D341Med (cell line): ENCODE measurements around the gene SRBD1.

ENCODE experiments used
- DNase-seq: peaks from one replicate; pipeline ENCODE4 v3.0.0; 2012; ENCODE audit warnings: low spot score

The SRBD1 gene

GRCh38 chr2:45596761-45597160, 14.3 kb downstream of the SRBD1 start:
- DNase-seq = no peak

DNA sequence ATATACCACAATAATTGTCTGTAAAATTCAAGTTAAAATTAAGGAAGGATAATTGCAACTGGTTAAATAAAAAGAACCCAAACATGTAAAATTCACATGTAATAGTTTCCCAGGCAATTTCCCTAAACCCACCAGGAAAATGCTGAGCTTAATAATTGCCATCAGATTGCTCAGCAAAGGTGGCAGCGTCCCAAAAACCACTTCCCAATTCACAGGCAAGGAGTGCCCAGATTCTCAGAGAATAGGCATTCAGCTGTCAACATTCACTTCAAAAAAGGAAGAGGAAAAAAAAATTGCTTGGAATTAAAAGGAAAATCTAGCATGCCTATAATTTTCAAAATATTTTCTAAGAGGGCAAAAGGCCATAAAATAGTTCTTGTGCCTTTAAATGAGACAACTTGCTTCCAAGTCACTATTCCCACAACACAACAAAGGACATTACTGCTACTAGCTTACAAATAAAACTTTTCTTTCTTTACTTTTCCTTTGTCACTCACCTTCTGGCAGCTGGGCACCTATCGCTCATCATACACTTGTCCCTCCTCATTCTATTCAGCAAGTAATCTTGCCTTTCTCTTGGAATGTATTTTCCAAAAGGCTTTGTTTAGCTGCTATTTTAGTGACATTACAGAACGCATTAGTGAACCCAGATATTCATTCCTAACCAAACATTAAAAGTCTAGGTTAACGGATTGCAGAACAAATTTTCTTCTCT, 15.2 kb downstream of the SRBD1 start:
- DNase-seq = no peak

GRCh38 chr2:45591073-45591472, 20.0 kb downstream of the SRBD1 start:
- no peak for DNase-seq

GRCh38 chr2:45588158-45588829, 22.8 kb downstream of the SRBD1 start:
- DNase-seq = no peak

GRCh38 chr2:45586600-45586999, 24.5 kb downstream of the SRBD1 start:
- no peak for DNase-seq

DNA sequence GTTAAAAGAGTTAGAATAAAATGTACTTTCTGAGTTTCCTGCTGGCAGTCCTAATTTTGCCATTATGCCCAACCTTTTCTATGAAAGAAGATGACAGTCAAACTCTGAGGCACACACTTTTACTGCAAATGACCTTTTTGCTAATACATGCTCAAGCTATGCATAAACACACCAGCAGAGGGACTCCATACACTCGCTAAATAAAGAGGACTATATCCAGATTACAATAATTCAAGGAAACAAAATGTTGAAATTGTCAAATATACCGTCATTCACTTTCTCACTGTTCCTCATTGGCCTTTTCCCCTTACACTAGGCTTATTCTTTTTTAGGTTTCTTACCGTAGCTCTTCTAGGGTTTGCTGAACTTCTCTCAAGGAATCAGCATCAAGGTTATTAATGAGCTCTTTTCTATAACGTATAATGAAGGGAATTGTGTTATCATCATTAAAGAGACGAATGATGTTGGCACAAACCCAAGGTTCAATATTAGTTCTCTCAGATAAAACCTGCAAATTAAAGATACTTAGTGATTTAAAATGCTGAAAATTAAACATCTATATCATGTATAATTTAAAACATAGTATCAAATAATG, 25.7 kb downstream of the SRBD1 start:
- DNase-seq = peak; percentile 29

- DNase-seq = no peak
These were observed 27.1 kb downstream of the SRBD1 start for GRCh38 chr2:45583977-45584376.

DNA sequence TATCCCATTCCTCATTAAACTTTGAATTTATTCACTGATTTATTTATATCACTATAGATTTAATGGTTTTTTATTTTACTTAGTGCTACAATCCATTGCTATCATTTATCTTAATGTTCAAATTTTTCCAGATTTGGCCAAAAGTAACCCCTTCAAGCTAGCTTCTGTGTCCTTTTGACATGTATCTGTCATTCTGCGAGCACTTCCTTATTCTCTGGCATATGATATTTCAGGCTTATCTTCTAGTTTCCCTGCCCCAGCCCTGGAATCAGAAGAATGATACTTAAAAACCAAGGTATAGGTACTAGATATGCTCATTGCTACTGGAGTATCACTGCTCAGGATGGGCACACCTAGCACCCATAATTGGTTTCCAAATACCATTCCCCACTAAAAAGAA, 28.5 kb downstream of the SRBD1 start:
- no peak for DNase-seq

- peak; percentile 30 for DNase-seq
These were observed 32.8 kb downstream of the SRBD1 start for GRCh38 chr2:45578056-45578843.

DNA sequence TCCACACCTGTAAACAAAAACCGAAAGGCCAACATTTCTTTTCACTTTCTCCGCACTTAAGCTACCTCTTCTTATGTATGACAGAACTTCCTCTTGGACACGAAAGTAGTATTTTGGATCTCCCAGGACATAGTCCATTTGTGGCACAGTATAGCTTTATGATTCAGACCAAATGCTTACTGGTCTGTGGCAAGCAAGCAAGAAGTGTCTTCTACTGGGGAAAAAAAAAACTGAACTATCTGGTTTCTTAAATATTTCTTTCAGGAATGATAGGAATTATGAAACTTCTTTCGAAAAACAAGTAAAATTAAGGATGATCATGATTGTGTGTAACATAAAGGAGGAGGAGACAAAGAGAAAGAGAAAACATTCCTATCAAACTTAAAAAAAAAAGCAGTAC, 33.6 kb downstream of the SRBD1 start:
- no peak for DNase-seq

DNA sequence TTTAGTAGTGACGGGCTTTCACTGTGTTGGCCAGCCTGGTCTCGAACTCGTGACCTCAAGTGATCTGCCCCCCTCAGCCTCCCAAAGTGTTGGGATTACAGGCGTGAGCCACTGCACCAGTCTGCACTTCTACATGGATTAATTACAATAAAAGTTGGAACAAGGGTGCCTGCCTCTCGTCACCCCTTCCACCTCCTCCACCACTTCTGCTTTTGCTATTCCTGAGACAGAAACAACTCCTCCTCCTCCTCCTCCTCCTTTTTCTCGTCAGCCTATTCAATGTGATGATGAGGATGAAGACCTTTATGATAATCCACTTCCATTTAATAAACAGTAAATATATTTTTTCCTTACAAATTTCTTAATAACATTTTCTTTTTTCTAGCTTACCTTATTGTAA, 35.2 kb downstream of the SRBD1 start:
- DNase-seq = no peak

- no peak for DNase-seq
These were observed 38.1 kb downstream of the SRBD1 start for GRCh38 chr2:45572979-45573378.

DNA sequence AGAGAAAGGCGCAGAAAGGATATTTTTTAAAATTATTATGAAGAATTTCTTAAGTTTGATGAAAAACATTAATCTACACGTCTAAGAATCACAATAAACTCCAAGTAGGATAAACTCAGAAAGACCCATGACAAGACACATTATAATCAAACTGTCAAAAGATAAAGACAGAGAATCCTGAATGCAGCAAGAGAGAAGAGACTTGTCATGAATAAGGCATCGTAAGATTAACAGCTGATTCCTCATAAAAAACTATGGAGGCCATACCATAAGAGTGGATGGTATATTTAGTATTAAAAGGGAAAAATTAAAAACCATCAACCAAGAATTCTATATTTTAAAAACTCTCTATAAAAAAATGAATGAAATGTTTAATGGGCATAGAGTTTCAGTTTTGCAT, 39.1 kb downstream of the SRBD1 start:
- DNase-seq = no peak

DNA sequence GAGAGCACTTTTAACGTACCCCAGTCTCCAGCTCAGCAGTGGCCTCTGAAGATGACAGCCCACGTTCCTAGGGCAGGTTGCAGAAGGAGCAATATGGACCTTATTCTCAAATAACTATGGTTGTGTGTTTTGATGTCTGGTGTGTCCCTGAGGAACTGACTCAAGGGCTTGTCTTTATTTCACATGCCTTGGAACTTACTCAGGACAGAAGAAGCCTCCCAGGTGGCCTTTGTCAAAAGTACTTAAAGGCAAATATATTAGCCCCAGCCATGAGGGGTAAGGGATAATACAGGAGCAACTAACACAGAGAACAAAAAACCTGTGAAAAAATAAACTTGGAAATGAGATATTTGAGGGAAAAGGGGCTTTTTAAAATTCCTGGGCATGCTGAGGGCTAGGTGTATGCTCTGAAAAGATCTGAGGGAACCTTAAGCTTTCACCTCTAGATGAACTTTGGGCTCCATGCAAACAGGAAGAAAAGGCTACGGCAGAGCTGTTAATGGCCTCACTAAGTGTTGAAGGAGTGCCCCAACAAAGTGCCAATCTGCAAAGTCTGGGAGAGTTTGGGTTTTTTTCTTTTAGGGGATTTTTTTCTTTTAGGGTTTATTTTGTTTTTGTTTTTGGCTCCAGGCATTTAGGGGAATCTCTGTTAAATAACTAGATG, 40.3 kb downstream of the SRBD1 start:
- DNase-seq = no peak

DNA sequence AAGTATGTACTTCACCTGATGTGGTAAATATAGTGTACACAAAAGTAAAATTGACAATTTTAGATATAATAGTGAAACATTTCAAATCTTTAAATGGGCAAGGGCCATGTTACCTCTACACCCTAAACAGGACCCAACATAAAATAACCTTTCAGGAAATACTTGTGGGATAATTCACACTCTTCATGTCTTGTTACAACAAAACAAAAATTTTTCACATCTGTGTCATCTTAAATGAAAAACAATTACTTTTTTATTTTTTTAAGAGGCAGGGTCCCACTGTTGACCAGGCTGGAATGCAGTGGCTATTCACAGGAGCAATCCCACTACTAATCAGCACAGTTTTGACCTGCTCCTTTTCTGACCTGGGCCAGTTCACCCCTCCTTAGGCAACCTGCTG, 42.1 kb downstream of the SRBD1 start:
- no peak for DNase-seq

- no peak for DNase-seq
These were observed 42.9 kb downstream of the SRBD1 start for GRCh38 chr2:45567974-45568789.

DNA sequence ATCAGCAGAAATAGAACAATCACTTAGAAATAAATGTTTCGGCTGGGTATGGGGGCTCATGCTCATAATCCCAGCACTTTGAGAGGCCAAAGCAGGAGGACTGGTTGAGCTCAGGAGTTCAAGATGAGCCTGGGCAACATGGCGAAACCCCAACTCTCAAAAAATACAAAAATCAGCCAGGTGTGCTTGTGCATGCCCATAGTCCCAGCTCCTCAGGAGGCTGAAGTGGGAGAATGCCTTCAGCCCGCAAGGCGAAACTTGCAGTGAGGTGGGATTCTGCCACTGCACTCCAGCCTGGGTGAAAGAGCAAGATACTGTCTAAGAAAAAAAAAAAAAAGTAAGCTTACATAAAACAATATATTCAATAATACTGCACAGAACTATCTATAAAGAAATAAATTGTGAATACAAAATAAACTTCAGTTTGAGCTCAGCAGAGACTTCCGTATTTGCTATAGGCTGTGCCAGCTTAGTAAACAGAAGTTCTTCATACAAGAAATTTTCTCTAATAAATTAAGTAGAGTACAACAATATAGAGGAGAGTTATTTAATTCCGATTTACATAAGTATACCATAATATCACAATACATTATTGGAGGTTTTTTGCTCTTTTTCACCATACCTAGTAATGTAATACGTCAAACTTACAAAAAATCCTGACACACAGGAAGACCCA, 43.6 kb downstream of the SRBD1 start:
- no peak for DNase-seq

DNA sequence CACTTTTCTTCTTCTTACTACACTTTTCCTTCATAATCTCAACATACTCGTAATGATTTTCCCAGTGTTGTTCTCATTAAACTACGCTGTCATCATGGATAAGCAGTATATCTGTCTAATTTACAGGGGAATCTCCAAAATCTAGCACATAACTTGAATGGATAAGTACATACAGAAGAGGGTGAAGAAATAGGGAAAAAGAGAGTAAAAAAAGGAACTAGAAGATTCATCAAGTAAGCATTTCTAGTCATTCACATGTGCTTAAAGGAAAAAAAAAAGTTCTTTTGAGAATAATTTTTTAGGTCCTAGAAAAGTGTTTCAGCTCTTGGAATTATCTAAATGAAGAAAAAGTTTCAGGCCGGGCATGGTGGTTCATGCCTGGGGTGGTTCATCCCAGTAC, 51.6 kb downstream of the SRBD1 start:
- DNase-seq = no peak

GRCh38 chr2:45554742-45555140, 56.3 kb downstream of the SRBD1 start:
- DNase-seq = no peak

- no peak for DNase-seq
These were observed 56.9 kb downstream of the SRBD1 start for GRCh38 chr2:45554073-45554741.
